ENCODE results near the gene RYR3. TPM values are rescaled to one million over a fixed set of nuclear protein-coding genes. Genes with fewer than 3 reads are reported as not detected.

RYR3 gene
- total RNA-seq, 1 donor from 2014 or later, result 0.07 TPM

- Mint-ChIP-seq H3K36me3 (ENCODE audit: low read depth) (no peaks in the 10 kb centered on the region), H3K4me1 (ENCODE audit: low read depth) (no peaks in the 10 kb centered on the region), H3K27ac (ENCODE audit: unreplicated experiment) (no peak overlapping the region), H3K4me3 (ENCODE audit: unreplicated experiment) (no peak overlapping the region), H3K27me3 (ENCODE audit: low read depth) (peaks cover 33% of the 10 kb centered on the region), H3K9me3 (ENCODE audit: low read depth) (no peaks in the 10 kb centered on the region)
- DNase-seq (ENCODE audit: low spot score), result no peak
- no peak for TF ChIP-seq CTCF (IDR thresholded peaks at IDR 0.05)
These were observed 204.4 kb downstream of the RYR3 start for GRCh38 chr15:33515121-33515520.

- TF ChIP-seq CTCF (IDR thresholded peaks at IDR 0.05), result no peak
- no peak overlapping the region for H3K4me3 Mint-ChIP-seq (ENCODE audit: unreplicated experiment)
- no peaks in the 10 kb centered on the region for H3K4me1 Mint-ChIP-seq (ENCODE audit: low read depth)
- peaks cover 32% of the 10 kb centered on the region for H3K27me3 Mint-ChIP-seq (ENCODE audit: low read depth)
- H3K9me3 Mint-ChIP-seq (ENCODE audit: low read depth), result no peaks in the 10 kb centered on the region
- no peaks in the 10 kb centered on the region for H3K36me3 Mint-ChIP-seq (ENCODE audit: low read depth)
- no peak for DNase-seq (ENCODE audit: low spot score)
- no peak overlapping the region for H3K27ac Mint-ChIP-seq (ENCODE audit: unreplicated experiment)
These were observed 205.8 kb downstream of the RYR3 start for GRCh38 chr15:33516563-33516962.

GRCh38 chr15:33517944-33518343, 207.2 kb downstream of the RYR3 start:
- Mint-ChIP-seq H3K9me3 (ENCODE audit: low read depth) (no peaks in the 10 kb centered on the region), H3K4me1 (ENCODE audit: low read depth) (no peaks in the 10 kb centered on the region), H3K4me3 (ENCODE audit: unreplicated experiment) (no peak overlapping the region), H3K36me3 (ENCODE audit: low read depth) (no peaks in the 10 kb centered on the region), H3K27me3 (ENCODE audit: low read depth) (peaks cover 26% of the 10 kb centered on the region), H3K27ac (ENCODE audit: unreplicated experiment) (no peak overlapping the region)
- no peak for DNase-seq (ENCODE audit: low spot score)
- no peak for TF ChIP-seq CTCF (IDR thresholded peaks at IDR 0.05)

GRCh38 chr15:33518421-33518820, 207.7 kb downstream of the RYR3 start:
- no peaks in the 10 kb centered on the region for H3K4me1 Mint-ChIP-seq (ENCODE audit: low read depth)
- H3K36me3 Mint-ChIP-seq (ENCODE audit: low read depth), result no peaks in the 10 kb centered on the region
- DNase-seq (ENCODE audit: low spot score), result no peak
- H3K27ac Mint-ChIP-seq (ENCODE audit: unreplicated experiment), result no peak overlapping the region
- H3K27me3 Mint-ChIP-seq (ENCODE audit: low read depth), result peaks cover 23% of the 10 kb centered on the region
- TF ChIP-seq CTCF (IDR thresholded peaks at IDR 0.05), result no peak
- H3K9me3 Mint-ChIP-seq (ENCODE audit: low read depth), result no peaks in the 10 kb centered on the region
- no peak overlapping the region for H3K4me3 Mint-ChIP-seq (ENCODE audit: unreplicated experiment)

GRCh38 chr15:33524274-33524673, 213.5 kb downstream of the RYR3 start:
- Mint-ChIP-seq H3K36me3 (ENCODE audit: low read depth) (no peaks in the 10 kb centered on the region), H3K4me3 (ENCODE audit: unreplicated experiment) (no peak overlapping the region), H3K27ac (ENCODE audit: unreplicated experiment) (no peak overlapping the region), H3K9me3 (ENCODE audit: low read depth) (no peaks in the 10 kb centered on the region), H3K27me3 (ENCODE audit: low read depth) (peaks cover 6% of the 10 kb centered on the region), H3K4me1 (ENCODE audit: low read depth) (no peaks in the 10 kb centered on the region)
- DNase-seq (ENCODE audit: low spot score), result no peak
- TF ChIP-seq CTCF (IDR thresholded peaks at IDR 0.05), result no peak

Data from chondrocyte (in vitro differentiated cells).